ENCODE measurements around the gene PPP1R8.

DNA sequence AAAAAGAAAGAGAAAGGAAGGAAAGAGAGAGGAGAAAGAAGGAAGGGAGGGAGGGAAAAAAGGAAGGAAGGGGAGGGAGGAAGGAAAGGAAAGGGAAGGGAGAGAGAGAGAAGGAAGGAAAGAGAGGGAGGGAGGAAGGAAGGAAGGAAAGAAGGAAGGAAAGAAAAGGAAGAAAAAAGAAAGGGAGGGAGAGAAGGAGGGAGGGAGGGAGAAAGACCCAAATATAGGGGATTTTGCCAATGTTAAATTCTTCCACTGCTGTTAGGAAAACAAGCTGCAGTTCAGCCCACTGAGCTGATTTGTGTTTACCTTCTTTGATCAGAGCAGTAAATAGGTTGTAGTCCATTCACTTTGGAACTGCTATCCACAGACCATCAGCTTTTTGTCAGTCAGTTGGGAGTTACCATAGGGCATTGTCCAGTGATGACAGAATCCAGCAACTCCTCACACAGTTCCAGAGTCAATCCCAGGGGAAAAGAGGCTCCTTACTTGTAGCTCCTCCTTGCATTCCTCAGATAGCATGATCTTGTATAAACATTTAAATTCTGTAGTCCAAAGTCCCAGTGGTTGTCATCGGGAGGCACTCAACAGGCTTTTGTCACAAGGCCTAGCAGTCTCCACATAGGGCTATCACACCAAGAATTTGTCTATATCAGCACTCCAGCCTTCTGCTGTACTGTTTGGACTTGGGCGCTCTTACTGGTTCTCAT, 13.5 kb upstream of the PPP1R8 start:
- TF ChIP-seq, protein P1, sequence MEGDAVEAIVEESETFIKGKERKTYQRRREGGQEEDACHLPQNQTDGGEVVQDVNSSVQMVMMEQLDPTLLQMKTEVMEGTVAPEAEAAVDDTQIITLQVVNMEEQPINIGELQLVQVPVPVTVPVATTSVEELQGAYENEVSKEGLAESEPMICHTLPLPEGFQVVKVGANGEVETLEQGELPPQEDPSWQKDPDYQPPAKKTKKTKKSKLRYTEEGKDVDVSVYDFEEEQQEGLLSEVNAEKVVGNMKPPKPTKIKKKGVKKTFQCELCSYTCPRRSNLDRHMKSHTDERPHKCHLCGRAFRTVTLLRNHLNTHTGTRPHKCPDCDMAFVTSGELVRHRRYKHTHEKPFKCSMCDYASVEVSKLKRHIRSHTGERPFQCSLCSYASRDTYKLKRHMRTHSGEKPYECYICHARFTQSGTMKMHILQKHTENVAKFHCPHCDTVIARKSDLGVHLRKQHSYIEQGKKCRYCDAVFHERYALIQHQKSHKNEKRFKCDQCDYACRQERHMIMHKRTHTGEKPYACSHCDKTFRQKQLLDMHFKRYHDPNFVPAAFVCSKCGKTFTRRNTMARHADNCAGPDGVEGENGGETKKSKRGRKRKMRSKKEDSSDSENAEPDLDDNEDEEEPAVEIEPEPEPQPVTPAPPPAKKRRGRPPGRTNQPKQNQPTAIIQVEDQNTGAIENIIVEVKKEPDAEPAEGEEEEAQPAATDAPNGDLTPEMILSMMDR (IDR thresholded peaks at IDR 0.05) = no peak
- TF ChIP-seq, protein P2, sequence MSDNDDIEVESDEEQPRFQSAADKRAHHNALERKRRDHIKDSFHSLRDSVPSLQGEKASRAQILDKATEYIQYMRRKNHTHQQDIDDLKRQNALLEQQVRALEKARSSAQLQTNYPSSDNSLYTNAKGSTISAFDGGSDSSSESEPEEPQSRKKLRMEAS (CRISPR knock-in tag; IDR thresholded peaks at IDR 0.05) = no peak
- TF ChIP-seq SP1 (CRISPR knock-in tag; conservative IDR thresholded peaks at IDR 0.05) (no peak), IRF2 (CRISPR knock-in tag; IDR thresholded peaks at IDR 0.05; ENCODE audit: borderline replicate concordance, low read depth) (no peak), ZNF317 (CRISPR knock-in tag; IDR thresholded peaks at IDR 0.05; ENCODE audit: borderline replicate concordance, low read depth) (no peak), CREB1 (CRISPR knock-in tag; IDR thresholded peaks at IDR 0.05) (no peak), CREM (CRISPR knock-in tag; IDR thresholded peaks at IDR 0.05) (no peak), SMAD3 (CRISPR knock-in tag; IDR thresholded peaks at IDR 0.05; ENCODE audit: borderline replicate concordance) (no peak)
- TF ChIP-seq, protein P3, sequence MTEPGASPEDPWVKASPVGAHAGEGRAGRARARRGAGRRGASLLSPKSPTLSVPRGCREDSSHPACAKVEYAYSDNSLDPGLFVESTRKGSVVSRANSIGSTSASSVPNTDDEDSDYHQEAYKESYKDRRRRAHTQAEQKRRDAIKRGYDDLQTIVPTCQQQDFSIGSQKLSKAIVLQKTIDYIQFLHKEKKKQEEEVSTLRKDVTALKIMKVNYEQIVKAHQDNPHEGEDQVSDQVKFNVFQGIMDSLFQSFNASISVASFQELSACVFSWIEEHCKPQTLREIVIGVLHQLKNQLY (CRISPR knock-in tag; IDR thresholded peaks at IDR 0.05) = no peak
- TF ChIP-seq, protein P4, sequence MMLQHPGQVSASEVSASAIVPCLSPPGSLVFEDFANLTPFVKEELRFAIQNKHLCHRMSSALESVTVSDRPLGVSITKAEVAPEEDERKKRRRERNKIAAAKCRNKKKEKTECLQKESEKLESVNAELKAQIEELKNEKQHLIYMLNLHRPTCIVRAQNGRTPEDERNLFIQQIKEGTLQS (CRISPR knock-in tag; conservative IDR thresholded peaks at IDR 0.05) = no peak

Data from WTC11 (cell line).